ENCODE measurements around the gene TRIM47. TPM values are rescaled to one million over a fixed set of nuclear protein-coding genes. Genes with fewer than 3 reads are reported as not detected.

Gene TRIM47
- total RNA-seq, 1 experiment from 2014 or later = 125 TPM

DNA sequence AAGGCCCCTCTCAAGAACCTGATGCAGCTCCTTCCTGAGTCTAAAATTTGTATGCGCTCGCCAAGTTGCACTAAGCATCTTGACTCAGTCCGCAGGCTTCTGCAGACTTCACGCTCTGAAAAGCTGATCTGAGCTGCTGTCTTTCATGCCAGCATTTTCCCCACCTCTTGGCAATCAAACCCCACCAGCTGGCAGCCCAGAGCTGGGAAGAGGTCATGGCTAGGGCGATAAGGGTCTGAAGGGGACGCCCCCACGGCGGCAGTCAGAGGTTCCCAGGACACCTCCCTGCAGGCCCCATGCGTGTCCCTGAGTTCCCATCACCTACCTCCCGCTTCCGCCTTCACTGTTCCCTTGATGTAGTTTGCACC lies 29.1 kb downstream of the TRIM47 start:
- TF ChIP-seq TCF7L2 (IDR thresholded peaks at IDR 0.05; ENCODE audit: low read depth, low read length) (no peak), POLR2AphosphoS5 (IDR thresholded peaks at IDR 0.05; ENCODE audit: low read depth, low read length) (no peak), SIN3A (IDR thresholded peaks at IDR 0.05; ENCODE audit: borderline replicate concordance, insufficient read depth, low read depth, low read length) (no peak)
- TF ChIP-seq, protein P1, sequence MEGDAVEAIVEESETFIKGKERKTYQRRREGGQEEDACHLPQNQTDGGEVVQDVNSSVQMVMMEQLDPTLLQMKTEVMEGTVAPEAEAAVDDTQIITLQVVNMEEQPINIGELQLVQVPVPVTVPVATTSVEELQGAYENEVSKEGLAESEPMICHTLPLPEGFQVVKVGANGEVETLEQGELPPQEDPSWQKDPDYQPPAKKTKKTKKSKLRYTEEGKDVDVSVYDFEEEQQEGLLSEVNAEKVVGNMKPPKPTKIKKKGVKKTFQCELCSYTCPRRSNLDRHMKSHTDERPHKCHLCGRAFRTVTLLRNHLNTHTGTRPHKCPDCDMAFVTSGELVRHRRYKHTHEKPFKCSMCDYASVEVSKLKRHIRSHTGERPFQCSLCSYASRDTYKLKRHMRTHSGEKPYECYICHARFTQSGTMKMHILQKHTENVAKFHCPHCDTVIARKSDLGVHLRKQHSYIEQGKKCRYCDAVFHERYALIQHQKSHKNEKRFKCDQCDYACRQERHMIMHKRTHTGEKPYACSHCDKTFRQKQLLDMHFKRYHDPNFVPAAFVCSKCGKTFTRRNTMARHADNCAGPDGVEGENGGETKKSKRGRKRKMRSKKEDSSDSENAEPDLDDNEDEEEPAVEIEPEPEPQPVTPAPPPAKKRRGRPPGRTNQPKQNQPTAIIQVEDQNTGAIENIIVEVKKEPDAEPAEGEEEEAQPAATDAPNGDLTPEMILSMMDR (IDR thresholded peaks at IDR 0.05) = no peak
- TF ChIP-seq, protein P2, sequence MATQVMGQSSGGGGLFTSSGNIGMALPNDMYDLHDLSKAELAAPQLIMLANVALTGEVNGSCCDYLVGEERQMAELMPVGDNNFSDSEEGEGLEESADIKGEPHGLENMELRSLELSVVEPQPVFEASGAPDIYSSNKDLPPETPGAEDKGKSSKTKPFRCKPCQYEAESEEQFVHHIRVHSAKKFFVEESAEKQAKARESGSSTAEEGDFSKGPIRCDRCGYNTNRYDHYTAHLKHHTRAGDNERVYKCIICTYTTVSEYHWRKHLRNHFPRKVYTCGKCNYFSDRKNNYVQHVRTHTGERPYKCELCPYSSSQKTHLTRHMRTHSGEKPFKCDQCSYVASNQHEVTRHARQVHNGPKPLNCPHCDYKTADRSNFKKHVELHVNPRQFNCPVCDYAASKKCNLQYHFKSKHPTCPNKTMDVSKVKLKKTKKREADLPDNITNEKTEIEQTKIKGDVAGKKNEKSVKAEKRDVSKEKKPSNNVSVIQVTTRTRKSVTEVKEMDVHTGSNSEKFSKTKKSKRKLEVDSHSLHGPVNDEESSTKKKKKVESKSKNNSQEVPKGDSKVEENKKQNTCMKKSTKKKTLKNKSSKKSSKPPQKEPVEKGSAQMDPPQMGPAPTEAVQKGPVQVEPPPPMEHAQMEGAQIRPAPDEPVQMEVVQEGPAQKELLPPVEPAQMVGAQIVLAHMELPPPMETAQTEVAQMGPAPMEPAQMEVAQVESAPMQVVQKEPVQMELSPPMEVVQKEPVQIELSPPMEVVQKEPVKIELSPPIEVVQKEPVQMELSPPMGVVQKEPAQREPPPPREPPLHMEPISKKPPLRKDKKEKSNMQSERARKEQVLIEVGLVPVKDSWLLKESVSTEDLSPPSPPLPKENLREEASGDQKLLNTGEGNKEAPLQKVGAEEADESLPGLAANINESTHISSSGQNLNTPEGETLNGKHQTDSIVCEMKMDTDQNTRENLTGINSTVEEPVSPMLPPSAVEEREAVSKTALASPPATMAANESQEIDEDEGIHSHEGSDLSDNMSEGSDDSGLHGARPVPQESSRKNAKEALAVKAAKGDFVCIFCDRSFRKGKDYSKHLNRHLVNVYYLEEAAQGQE (IDR thresholded peaks at IDR 0.05; ENCODE audit: insufficient read depth in 1 of 2, low read depth in 2 of 2, low read length in 1 of 2) = no peak
- ATAC-seq = no peak
- intact Hi-C loops (cut with micrococcal nuclease; ENCODE audit: unreplicated experiment) (no loop called here), in situ Hi-C loops (cut with HindIII; ENCODE audit: low pct_unique_long_range_greater_than_20kb, low sequenced_read_pairs) (no loop called here)
- no peak for DNase-seq (ENCODE audit: low read depth, low spot score)
- Histone ChIP-seq H3K27ac (ENCODE audit: low read length) (no peak overlapping the region), H3K4me1 (ENCODE audit: control insufficient read depth, insufficient read depth, low read length) (peaks cover 44% of the 10 kb centered on the region), H3K9me3 (ENCODE audit: control insufficient read depth, insufficient read depth, low read depth, low read length) (no peaks in the 10 kb centered on the region), H3K36me3 (ENCODE audit: control insufficient read depth, insufficient read depth, low read length) (no peaks in the 10 kb centered on the region; the same call in 1 of the 2 replicates), H3K27me3 (ENCODE audit: control insufficient read depth, insufficient read depth, low read length) (no peaks in the 10 kb centered on the region), H3K4me3 (ENCODE audit: low read depth in 2 of 2, low read length in 2 of 2) (no peak overlapping the region)
- CTCF ChIA-PET = interaction anchor here (0.8 kb wide), 1 partner anchor 69 kb away, joined by 4 read pairs; no protein-coding TSS in a partner anchor
- BruUV-seq (replicated peaks) = no TSS peak
- POLR2A ChIA-PET = no interaction called here

DNA sequence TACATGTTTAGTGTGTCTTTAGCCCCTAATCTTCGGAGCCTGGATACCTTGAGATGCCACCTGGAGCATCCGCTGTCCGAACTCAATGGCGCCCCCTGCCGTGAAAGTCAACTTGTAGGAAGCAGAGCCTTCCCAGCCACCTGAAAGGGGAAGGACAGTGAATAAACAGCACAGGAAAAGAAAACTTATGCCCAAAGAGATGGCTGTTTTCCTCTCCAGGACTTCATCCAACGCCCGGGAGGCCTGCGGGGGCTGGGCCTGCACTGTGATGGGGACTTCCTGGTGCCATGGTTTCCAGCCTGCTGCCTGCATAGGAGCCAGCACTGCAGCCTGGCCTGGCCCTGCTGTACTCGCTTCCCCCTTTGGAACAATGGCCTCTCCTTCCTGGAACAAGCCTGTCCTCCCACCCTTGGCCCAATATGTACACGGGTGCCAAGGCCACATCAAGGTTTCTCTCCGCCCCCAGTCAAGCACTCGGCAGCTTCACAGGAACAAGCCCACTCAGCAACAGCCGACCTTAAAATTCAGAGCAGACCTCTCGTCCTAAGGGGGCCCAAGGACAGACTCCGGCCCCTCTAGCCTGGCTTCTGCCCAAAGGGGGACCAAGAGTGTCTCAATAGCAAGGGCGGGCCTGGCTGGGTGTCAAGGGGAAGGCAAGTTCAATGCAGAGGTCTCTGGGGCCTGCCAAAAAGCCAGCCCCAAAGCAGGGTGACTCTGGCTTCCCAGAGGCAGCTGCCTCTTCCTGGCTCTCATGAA lies 29.7 kb downstream of the TRIM47 start:
- intact Hi-C loops (cut with micrococcal nuclease; ENCODE audit: unreplicated experiment) = no loop called here
- DNase-seq (ENCODE audit: low read depth, low spot score) (no peak), ATAC-seq (0 out of 2 replicates have a peak, but pooled peaks have one; percentile 23)
- Histone ChIP-seq H3K27ac (ENCODE audit: low read length) (no peak overlapping the region), H3K27me3 (ENCODE audit: control insufficient read depth, insufficient read depth, low read length) (no peaks in the 10 kb centered on the region), H3K4me3 (ENCODE audit: low read depth in 2 of 2, low read length in 2 of 2) (no peak overlapping the region), H3K9me3 (ENCODE audit: control insufficient read depth, insufficient read depth, low read depth, low read length) (no peaks in the 10 kb centered on the region), H3K4me1 (ENCODE audit: control insufficient read depth, insufficient read depth, low read length) (peaks cover 44% of the 10 kb centered on the region), H3K36me3 (ENCODE audit: control insufficient read depth, insufficient read depth, low read length) (no peaks in the 10 kb centered on the region; the same call in 1 of the 2 replicates)
- ChIA-PET POLR2A (no interaction called here), CTCF (interaction anchor here (0.6 to 1.0 kb wide), 4 partner anchors 7 to 95 kb away, joined by 3 to 10 read pairs (median 4); no protein-coding TSS in a partner anchor)
- in situ Hi-C loops (cut with HindIII; ENCODE audit: low pct_unique_long_range_greater_than_20kb, low sequenced_read_pairs) = no loop called here
- BruUV-seq (replicated peaks) = no TSS peak
- no peak for TF ChIP-seq SIN3A (IDR thresholded peaks at IDR 0.05; ENCODE audit: borderline replicate concordance, insufficient read depth, low read depth, low read length)
- TF ChIP-seq, protein P1 (IDR thresholded peaks at IDR 0.05) = peak; percentile 94
